HEK293T (cell line): ENCODE results near the gene ANTXR1.

Experiments used
- BHLHE40 ChIP-seq: fragments of 450-650 bp; IDR thresholded peaks from 2 replicates; pipeline ENCODE4 v1.6.1; 2016; ENCODE audit warnings: mild to moderate bottlenecking, moderate library complexity, borderline replicate concordance
- ELF4 ChIP-seq: fragments of 450-650 bp; IDR thresholded peaks from 2 replicates; pipeline ENCODE4 v1.6.1; 2017; ENCODE audit warnings: antibody characterized with exemption
- FOXA1 ChIP-seq: fragments of 450-650 bp; IDR thresholded peaks from 2 replicates; pipeline ENCODE4 v1.6.1; 2016; ENCODE audit warnings: mild to moderate bottlenecking
- FOXM1 ChIP-seq: fragments of 450-650 bp; IDR thresholded peaks from 2 replicates; pipeline ENCODE4 v1.6.1; 2017; ENCODE audit warnings: mild to moderate bottlenecking, borderline replicate concordance
- HDGF ChIP-seq: fragments of 450-650 bp; IDR thresholded peaks from 2 replicates; pipeline ENCODE4 v1.6.1; 2017; ENCODE audit warnings: antibody characterized with exemption, borderline replicate concordance
- L3MBTL2 ChIP-seq: fragments of 450-650 bp; conservative IDR thresholded peaks from 2 replicates; pipeline ENCODE4 v1.6.1; 2016; ENCODE audit warnings: mild to moderate bottlenecking
- NFRKB ChIP-seq: fragments of 450-650 bp; IDR thresholded peaks from 2 replicates; pipeline ENCODE4 v1.6.1; 2016; ENCODE audit warnings: mild to moderate bottlenecking, moderate library complexity
- PKNOX1 ChIP-seq: fragments of 450-650 bp; IDR thresholded peaks from 2 replicates; pipeline ENCODE4 v1.6.1; 2016
- SP1 ChIP-seq: fragments of 450-650 bp; IDR thresholded peaks from 2 replicates; pipeline ENCODE4 v1.6.1; 2017
- SUZ12 ChIP-seq: fragments of 450-650 bp; IDR thresholded peaks from 2 replicates; pipeline ENCODE4 v1.6.1; 2016; ENCODE audit warnings: mild to moderate bottlenecking
- TARDBP ChIP-seq: fragments of 450-650 bp; IDR thresholded peaks from 2 replicates; pipeline ENCODE4 v1.6.1; 2016

GRCh38 chr2:69285379-69285894 is 272.5 kb downstream of the ANTXR1 start:
- no peak for TF ChIP-seq ELF4
- TF ChIP-seq FOXA1, result no peak
- no peak for TF ChIP-seq FOXM1
- TF ChIP-seq BHLHE40, result no peak
- no peak for TF ChIP-seq NFRKB
- no peak for TF ChIP-seq SP1
- no peak for TF ChIP-seq SUZ12
- TF ChIP-seq TARDBP, result no peak
- no peak for TF ChIP-seq HDGF
- no peak for TF ChIP-seq L3MBTL2
- TF ChIP-seq PKNOX1, result no peak
